Measurements from ENCODE around the gene APELA.

Gene APELA

DNA sequence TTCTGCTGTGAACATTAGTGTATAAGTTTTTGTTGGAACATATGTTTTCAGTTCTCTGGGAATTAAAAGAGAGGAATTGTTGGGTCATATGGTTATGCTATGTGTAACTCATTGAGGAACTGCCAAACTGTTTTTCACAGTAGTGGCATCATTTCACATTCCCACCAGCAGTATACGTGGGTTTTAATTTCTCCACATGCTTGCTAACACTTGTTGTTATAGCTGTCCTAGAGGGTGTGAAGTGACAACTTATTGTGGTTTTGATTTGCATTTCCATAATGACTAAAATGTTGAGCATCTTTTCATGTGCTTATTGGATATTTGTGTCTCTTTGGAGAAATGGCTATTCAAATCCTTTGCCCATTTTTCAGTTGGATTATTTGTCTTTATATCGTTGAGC lies 13.7 kb downstream of the APELA start:
- no peaks in the 10 kb centered on the region for H3K27me3 ChIP-seq (ENCODE audit: insufficient read depth, low read length)
- no peak overlapping the region for H3K9ac ChIP-seq (ENCODE audit: low read length)
- TF ChIP-seq, protein P1, sequence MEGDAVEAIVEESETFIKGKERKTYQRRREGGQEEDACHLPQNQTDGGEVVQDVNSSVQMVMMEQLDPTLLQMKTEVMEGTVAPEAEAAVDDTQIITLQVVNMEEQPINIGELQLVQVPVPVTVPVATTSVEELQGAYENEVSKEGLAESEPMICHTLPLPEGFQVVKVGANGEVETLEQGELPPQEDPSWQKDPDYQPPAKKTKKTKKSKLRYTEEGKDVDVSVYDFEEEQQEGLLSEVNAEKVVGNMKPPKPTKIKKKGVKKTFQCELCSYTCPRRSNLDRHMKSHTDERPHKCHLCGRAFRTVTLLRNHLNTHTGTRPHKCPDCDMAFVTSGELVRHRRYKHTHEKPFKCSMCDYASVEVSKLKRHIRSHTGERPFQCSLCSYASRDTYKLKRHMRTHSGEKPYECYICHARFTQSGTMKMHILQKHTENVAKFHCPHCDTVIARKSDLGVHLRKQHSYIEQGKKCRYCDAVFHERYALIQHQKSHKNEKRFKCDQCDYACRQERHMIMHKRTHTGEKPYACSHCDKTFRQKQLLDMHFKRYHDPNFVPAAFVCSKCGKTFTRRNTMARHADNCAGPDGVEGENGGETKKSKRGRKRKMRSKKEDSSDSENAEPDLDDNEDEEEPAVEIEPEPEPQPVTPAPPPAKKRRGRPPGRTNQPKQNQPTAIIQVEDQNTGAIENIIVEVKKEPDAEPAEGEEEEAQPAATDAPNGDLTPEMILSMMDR (IDR thresholded peaks at IDR 0.05; ENCODE audit: low read length), result no peak
- no peak for TF ChIP-seq EZH2 (IDR thresholded peaks at IDR 0.05; ENCODE audit: borderline replicate concordance, low read length)
- H4K20me1 ChIP-seq (ENCODE audit: insufficient read depth, low read length), result no peaks in the 10 kb centered on the region
- H3K36me3 ChIP-seq (ENCODE audit: insufficient read depth, low read length), result no peaks in the 10 kb centered on the region
- no peak overlapping the region for H3K4me2 ChIP-seq (ENCODE audit: low read length)
- H3K4me1 ChIP-seq (ENCODE audit: insufficient read depth, low read length, severe bottlenecking), result no peaks in the 10 kb centered on the region
- no peaks in the 10 kb centered on the region for H3F3A ChIP-seq (ENCODE audit: insufficient read depth, low read length)
- no peak overlapping the region for H3K27ac ChIP-seq (ENCODE audit: low read depth, low read length, poor library complexity, severe bottlenecking)
- H3K4me3 ChIP-seq (ENCODE audit: low read depth, low read length, poor library complexity, severe bottlenecking), result no peak overlapping the region
- no peak overlapping the region for H2AFZ ChIP-seq (ENCODE audit: low read length)
- no peaks in the 10 kb centered on the region for H3K79me2 ChIP-seq (ENCODE audit: insufficient read depth, low read length)
- no peaks in the 10 kb centered on the region for H3K9me2 ChIP-seq (ENCODE audit: low read depth, low read length)
- H3K9me3 ChIP-seq (ENCODE audit: low read length), result no peaks in the 10 kb centered on the region

DNA sequence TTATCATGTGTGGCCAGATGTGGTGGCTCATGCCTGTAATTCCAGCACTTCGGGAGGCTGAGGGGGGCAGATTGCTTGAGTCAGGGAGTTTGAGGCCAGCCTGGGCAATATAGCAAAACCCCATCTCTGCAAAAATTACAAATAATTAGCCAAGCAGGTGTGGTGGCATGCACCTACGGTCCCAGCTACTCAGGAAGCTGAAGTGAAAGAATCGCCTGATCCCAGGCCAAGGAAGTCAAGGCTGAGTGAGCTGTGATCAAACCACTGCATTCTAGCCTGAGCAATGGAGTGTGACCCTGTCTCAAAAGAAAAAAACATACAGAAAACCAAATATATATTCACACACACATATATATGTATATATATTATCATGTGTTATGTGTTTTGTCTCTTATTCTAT lies 15.0 kb downstream of the APELA start:
- H3K27ac ChIP-seq (ENCODE audit: low read depth, low read length, poor library complexity, severe bottlenecking), result no peak overlapping the region
- H3F3A ChIP-seq (ENCODE audit: insufficient read depth, low read length), result no peaks in the 10 kb centered on the region
- TF ChIP-seq, protein P1 (IDR thresholded peaks at IDR 0.05; ENCODE audit: low read length), result no peak
- no peak for TF ChIP-seq EZH2 (IDR thresholded peaks at IDR 0.05; ENCODE audit: borderline replicate concordance, low read length)
- no peaks in the 10 kb centered on the region for H3K36me3 ChIP-seq (ENCODE audit: insufficient read depth, low read length)
- H3K9me2 ChIP-seq (ENCODE audit: low read depth, low read length), result no peaks in the 10 kb centered on the region
- no peak overlapping the region for H3K9ac ChIP-seq (ENCODE audit: low read length)
- no peak overlapping the region for H3K4me2 ChIP-seq (ENCODE audit: low read length)
- no peaks in the 10 kb centered on the region for H4K20me1 ChIP-seq (ENCODE audit: insufficient read depth, low read length)
- no peaks in the 10 kb centered on the region for H3K9me3 ChIP-seq (ENCODE audit: low read length)
- H3K4me1 ChIP-seq (ENCODE audit: insufficient read depth, low read length, severe bottlenecking), result no peaks in the 10 kb centered on the region
- no peak overlapping the region for H3K4me3 ChIP-seq (ENCODE audit: low read depth, low read length, poor library complexity, severe bottlenecking)
- no peak overlapping the region for H2AFZ ChIP-seq (ENCODE audit: low read length)
- no peaks in the 10 kb centered on the region for H3K79me2 ChIP-seq (ENCODE audit: insufficient read depth, low read length)
- no peaks in the 10 kb centered on the region; the same call in 1 of the 2 replicates for H3K27me3 ChIP-seq (ENCODE audit: insufficient read depth, low read length)

DNA sequence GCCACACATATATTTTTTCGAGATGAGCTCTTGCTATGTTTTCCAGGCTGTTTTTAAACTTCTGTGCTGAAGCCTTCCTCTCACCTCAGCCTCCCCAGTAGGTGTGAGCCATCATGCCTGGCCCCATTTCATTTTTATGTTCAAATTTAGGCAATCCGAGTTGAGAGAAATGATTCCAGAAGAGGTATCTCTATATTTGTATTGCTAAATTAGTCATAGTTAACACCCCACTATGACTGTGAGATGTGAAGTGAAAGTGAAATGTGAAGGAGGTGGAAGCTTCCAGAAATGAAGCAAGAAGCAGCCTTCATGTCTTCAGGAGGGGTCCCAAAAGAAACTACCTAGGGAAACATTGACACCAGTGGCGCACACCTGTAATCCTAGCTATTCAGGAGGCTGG lies 17.7 kb downstream of the APELA start:
- no peak overlapping the region for H3K4me2 ChIP-seq (ENCODE audit: low read length)
- no peaks in the 10 kb centered on the region; the same call in 1 of the 2 replicates for H3K27me3 ChIP-seq (ENCODE audit: insufficient read depth, low read length)
- H4K20me1 ChIP-seq (ENCODE audit: insufficient read depth, low read length), result no peaks in the 10 kb centered on the region
- H3K9me2 ChIP-seq (ENCODE audit: low read depth, low read length), result no peaks in the 10 kb centered on the region
- no peaks in the 10 kb centered on the region for H3F3A ChIP-seq (ENCODE audit: insufficient read depth, low read length)
- no peaks in the 10 kb centered on the region for H3K4me1 ChIP-seq (ENCODE audit: insufficient read depth, low read length, severe bottlenecking)
- no peaks in the 10 kb centered on the region for H3K9me3 ChIP-seq (ENCODE audit: low read length)
- H2AFZ ChIP-seq (ENCODE audit: low read length), result no peak overlapping the region
- H3K9ac ChIP-seq (ENCODE audit: low read length), result no peak overlapping the region
- TF ChIP-seq, protein P1 (IDR thresholded peaks at IDR 0.05; ENCODE audit: low read length), result no peak
- H3K27ac ChIP-seq (ENCODE audit: low read depth, low read length, poor library complexity, severe bottlenecking), result no peak overlapping the region
- no peaks in the 10 kb centered on the region for H3K79me2 ChIP-seq (ENCODE audit: insufficient read depth, low read length)
- H3K36me3 ChIP-seq (ENCODE audit: insufficient read depth, low read length), result no peaks in the 10 kb centered on the region
- no peak overlapping the region for H3K4me3 ChIP-seq (ENCODE audit: low read depth, low read length, poor library complexity, severe bottlenecking)

Measured in OCI-LY1 (cell line).